ENCODE data around the gene UBE3B. TPM values are rescaled to one million over a fixed set of nuclear protein-coding genes. Genes with fewer than 3 reads are reported as not detected.
A peak's percentile ranks its signal among the peaks of the same experiment; 100 is the strongest.

Gene UBE3B
- polyA plus RNA-seq, 3 donors: 14.4 to 25.9 (median 18.2) TPM

DNA sequence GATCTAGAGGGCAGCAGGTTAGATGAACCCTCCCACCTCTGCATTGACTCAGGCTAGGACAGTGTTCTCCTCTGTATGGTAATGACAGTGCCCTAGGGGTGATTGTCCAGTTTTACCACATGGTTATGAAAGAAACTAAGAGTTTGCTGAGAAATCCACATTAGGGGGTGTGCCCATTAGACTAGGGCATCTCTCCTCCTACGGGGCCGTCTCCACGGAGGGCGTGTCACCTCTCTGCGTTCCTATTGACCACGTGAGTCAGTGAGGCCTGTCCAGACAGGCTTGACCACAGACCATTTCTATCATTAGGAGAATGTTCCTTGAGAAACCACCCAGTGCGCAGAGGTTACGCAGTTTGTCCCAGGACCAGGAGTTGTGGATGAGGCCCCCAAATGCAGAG lies 104.4 kb downstream of the UBE3B start:
- Histone ChIP-seq H3K27ac (ENCODE audit: low read depth in 1 of 2, low read length in 2 of 2) (no peak overlapping the region), H3K9ac (ENCODE audit: insufficient read depth, low read length, poor library complexity, severe bottlenecking) (no peak overlapping the region), H3K36me3 (replicated peaks in 1 of 2; ENCODE audit: control insufficient read depth in 1 of 2, insufficient read depth in 2 of 2, low read length in 2 of 2) (peaks cover 26 to 62% of the 10 kb centered on the region in 2 donors), H3K4me2 (replicated peaks; ENCODE audit: extremely low read depth, low read length, poor library complexity, severe bottlenecking) (no peak overlapping the region), H2AFZ (ENCODE audit: insufficient read depth, low read depth, low read length, poor library complexity, severe bottlenecking) (no peak overlapping the region), H4K20me1 (ENCODE audit: insufficient read depth, low read length) (no peaks in the 10 kb centered on the region), H3K79me2 (ENCODE audit: insufficient read depth, low read length) (no peaks in the 10 kb centered on the region), H3K4me1 (ENCODE audit: control insufficient read depth in 1 of 2, insufficient read depth in 2 of 2, low read length in 2 of 2) (no peaks in the 10 kb centered on the region), H3K9me3 (replicated peaks in 1 of 2; ENCODE audit: control insufficient read depth in 1 of 2, insufficient read depth in 1 of 2, low read length in 2 of 2) (no peaks in the 10 kb centered on the region), H3K27me3 (ENCODE audit: control insufficient read depth in 2 of 2, insufficient read depth in 2 of 2, low read length in 2 of 2) (no peaks in the 10 kb centered on the region), H3K4me3 (replicated peaks in 1 of 3; ENCODE audit: low read depth in 2 of 3, low read length in 3 of 3) (no peak overlapping the region)
- Mint-ChIP-seq H3K9me3 (no peaks in the 10 kb centered on the region), H3K4me3 (no peak overlapping the region), H3K27me3 (ENCODE audit: low read depth in 3 of 3) (peaks cover 0 to 1% (median 0%) of the 10 kb centered on the region in 3 donors), H3K36me3 (peaks cover 55 to 62% of the 10 kb centered on the region in 2 donors), H3K27ac (no peak overlapping the region), H3K4me1 (no peaks in the 10 kb centered on the region)
- WGBS (ENCODE audit: insufficient coverage): 93% methylated on average over 8 of the region's 8 CpGs
- no peak for DNase-seq
- TF ChIP-seq, protein P1, sequence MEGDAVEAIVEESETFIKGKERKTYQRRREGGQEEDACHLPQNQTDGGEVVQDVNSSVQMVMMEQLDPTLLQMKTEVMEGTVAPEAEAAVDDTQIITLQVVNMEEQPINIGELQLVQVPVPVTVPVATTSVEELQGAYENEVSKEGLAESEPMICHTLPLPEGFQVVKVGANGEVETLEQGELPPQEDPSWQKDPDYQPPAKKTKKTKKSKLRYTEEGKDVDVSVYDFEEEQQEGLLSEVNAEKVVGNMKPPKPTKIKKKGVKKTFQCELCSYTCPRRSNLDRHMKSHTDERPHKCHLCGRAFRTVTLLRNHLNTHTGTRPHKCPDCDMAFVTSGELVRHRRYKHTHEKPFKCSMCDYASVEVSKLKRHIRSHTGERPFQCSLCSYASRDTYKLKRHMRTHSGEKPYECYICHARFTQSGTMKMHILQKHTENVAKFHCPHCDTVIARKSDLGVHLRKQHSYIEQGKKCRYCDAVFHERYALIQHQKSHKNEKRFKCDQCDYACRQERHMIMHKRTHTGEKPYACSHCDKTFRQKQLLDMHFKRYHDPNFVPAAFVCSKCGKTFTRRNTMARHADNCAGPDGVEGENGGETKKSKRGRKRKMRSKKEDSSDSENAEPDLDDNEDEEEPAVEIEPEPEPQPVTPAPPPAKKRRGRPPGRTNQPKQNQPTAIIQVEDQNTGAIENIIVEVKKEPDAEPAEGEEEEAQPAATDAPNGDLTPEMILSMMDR (IDR thresholded peaks at IDR 0.05): no peak
- intact Hi-C loops (cut with micrococcal nuclease): no loop called here

DNA sequence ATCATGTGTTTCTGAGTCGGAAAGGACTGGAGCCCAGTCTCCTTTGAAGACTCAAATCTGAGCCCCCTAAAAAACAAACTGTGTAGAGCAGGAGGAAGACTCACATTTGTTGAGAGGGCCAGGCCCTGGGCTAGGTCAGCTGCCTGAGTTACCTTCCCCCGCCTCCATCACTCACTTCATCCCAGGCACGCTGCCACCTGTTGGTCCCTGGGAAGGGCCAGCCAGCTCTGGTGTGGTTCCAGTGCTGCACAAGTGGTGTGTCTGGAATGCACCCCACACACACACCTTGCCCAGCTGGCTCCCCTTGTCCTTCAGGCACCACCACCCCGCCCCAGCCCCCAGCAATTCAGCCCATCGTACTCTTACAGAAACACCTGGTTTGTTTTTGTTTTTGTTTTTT lies 105.2 kb downstream of the UBE3B start:
- Histone ChIP-seq H3K4me1 (ENCODE audit: control insufficient read depth in 1 of 2, insufficient read depth in 2 of 2, low read length in 2 of 2) (no peaks in the 10 kb centered on the region), H3K9ac (ENCODE audit: insufficient read depth, low read length, poor library complexity, severe bottlenecking) (no peak overlapping the region), H3K4me3 (replicated peaks in 1 of 3; ENCODE audit: low read depth in 2 of 3, low read length in 3 of 3) (no peak overlapping the region), H3K4me2 (replicated peaks; ENCODE audit: extremely low read depth, low read length, poor library complexity, severe bottlenecking) (no peak overlapping the region), H4K20me1 (ENCODE audit: insufficient read depth, low read length) (no peaks in the 10 kb centered on the region), H3K9me3 (replicated peaks in 1 of 2; ENCODE audit: control insufficient read depth in 1 of 2, insufficient read depth in 1 of 2, low read length in 2 of 2) (no peaks in the 10 kb centered on the region), H3K79me2 (ENCODE audit: insufficient read depth, low read length) (no peaks in the 10 kb centered on the region), H2AFZ (ENCODE audit: insufficient read depth, low read depth, low read length, poor library complexity, severe bottlenecking) (no peak overlapping the region), H3K27ac (ENCODE audit: low read depth in 1 of 2, low read length in 2 of 2) (no peak overlapping the region), H3K36me3 (replicated peaks in 1 of 2; ENCODE audit: control insufficient read depth in 1 of 2, insufficient read depth in 2 of 2, low read length in 2 of 2) (peaks cover 23 to 59% of the 10 kb centered on the region in 2 donors), H3K27me3 (ENCODE audit: control insufficient read depth in 2 of 2, insufficient read depth in 2 of 2, low read length in 2 of 2) (no peaks in the 10 kb centered on the region)
- TF ChIP-seq, protein P1 (IDR thresholded peaks at IDR 0.05): no peak
- H3K36me3 Mint-ChIP-seq: peaks cover 50 to 62% of the 10 kb centered on the region in 2 donors
- no peaks in the 10 kb centered on the region for H3K9me3 Mint-ChIP-seq
- intact Hi-C loops (cut with micrococcal nuclease): no loop called here
- H3K27me3 Mint-ChIP-seq (ENCODE audit: low read depth in 3 of 3): peaks cover 0 to 1% (median 0%) of the 10 kb centered on the region in 3 donors
- 100% methylated on average over 2 of the region's 5 CpGs for WGBS (ENCODE audit: insufficient coverage)
- peak overlapping the region in 1 of 7 donors; percentile 82 for H3K27ac Mint-ChIP-seq
- DNase-seq: no peak
- no peak overlapping the region for H3K4me3 Mint-ChIP-seq
- no peaks in the 10 kb centered on the region for H3K4me1 Mint-ChIP-seq

Data from CD14-positive monocyte (primary cell).